Muscle layer of colon (tissue), 2 donors: ENCODE measurements around the gene ABTB2.

ENCODE experiments used
- H3K27ac ChIP-seq: one replicate; pipeline ENCODE4 v1.7.0; 2013; ENCODE audit warnings: low read depth, mild to moderate bottlenecking, low read length, moderate library complexity
- H3K27me3 ChIP-seq, 2 donors: one replicate each; pipeline ENCODE4 v1.7.0; 2013; ENCODE audit warnings: low read length in 2 of 2, mild to moderate bottlenecking in 2 of 2; ENCODE audit not compliant: insufficient read depth in 2 of 2, control insufficient read depth in 1 of 2
- H3K36me3 ChIP-seq: one replicate; pipeline ENCODE4 v1.7.0; 2013; ENCODE audit warnings: mild to moderate bottlenecking, low read length; ENCODE audit not compliant: insufficient read depth
- H3K4me1 ChIP-seq: one replicate; pipeline ENCODE4 v1.7.0; 2013; ENCODE audit warnings: mild to moderate bottlenecking, low read length; ENCODE audit not compliant: insufficient read depth
- H3K4me3 ChIP-seq, 2 donors: one replicate each; pipeline ENCODE4 v1.7.0; 2013; ENCODE audit warnings: low read length in 2 of 2, low read depth in 1 of 2, mild to moderate bottlenecking in 1 of 2, moderate library complexity in 1 of 2
- H3K9ac ChIP-seq: one replicate; pipeline ENCODE4 v1.7.0; 2013; ENCODE audit warnings: low read length
- H3K9me3 ChIP-seq: one replicate; pipeline ENCODE4 v1.7.0; 2013; ENCODE audit warnings: mild to moderate bottlenecking, low read length
- donor health status: abdominal sarcoma.
- donor health status: Adenocarcinoma of cecum.

The ABTB2 gene

DNA sequence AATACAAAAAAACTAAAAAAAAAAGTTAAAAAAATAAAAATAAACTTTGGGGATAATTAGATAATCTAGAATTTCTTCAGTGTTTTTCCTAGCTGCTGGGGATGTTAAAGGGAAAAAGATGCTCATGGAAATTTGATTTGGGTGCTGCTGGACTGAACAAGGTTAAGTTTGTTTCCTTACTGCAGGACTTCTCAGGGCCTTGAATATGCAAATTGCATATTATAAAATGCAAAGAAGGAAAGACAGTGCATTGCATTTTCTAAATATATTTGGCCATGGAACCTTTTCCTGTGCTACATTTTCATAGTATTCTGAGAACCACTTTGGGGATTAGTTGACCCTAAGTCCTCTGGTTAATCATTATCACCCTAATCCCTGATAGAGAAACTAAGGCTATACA is 79.6 kb downstream of the ABTB2 start:
- Histone ChIP-seq H3K36me3 (no peaks in the 10 kb centered on the region), H3K27me3 (no peaks in the 10 kb centered on the region), H3K27ac (no peak overlapping the region), H3K4me1 (peaks cover 19% of the 10 kb centered on the region), H3K9ac (no peak overlapping the region), H3K4me3 (no peak overlapping the region), H3K9me3 (no peaks in the 10 kb centered on the region)

DNA sequence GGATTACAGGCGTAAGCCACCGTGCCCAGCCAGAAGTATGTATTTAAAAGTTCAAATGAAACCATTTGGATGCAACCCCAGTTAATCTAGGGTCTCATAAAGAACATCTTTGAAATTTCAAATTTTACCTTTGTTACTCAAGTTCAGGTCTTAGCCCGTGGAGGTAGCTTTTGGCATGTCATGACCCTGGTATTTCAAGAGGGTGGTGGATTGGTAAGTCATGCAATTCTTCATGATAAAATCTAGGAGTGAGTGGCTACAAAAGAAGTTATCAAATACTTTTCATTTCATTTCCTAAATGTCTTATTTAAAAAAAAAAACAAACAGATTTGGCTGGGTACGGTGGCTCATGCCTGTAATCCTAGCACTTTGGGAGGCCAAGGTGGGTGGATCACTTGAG is 80.6 kb downstream of the ABTB2 start:
- Histone ChIP-seq H3K9me3 (no peaks in the 10 kb centered on the region), H3K4me1 (peaks cover 19% of the 10 kb centered on the region), H3K9ac (no peak overlapping the region), H3K27me3 (no peaks in the 10 kb centered on the region), H3K4me3 (no peak overlapping the region), H3K36me3 (no peaks in the 10 kb centered on the region), H3K27ac (no peak overlapping the region)

DNA sequence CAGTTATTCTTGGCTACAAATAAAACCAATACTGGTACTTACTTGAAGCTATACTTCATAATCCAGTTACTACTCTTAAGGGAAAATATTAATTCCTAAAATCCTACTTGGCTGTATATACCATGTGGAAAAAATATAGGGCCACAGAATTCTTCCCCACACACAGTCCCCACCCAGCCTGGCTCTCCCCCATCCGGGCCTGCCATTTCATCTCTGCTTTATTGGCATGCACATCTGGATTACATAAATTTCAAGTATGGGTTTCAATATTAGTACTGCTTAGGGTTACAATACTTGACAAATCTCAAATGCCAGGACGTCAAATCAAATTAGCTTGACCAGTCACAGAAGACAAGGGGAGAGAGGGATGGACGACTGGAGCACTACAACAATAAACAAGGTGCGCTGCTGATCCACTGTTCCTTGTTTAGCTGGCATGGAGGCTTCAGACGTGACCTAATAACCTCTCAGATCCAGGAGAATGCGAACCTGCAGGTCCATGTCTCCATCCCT is 81.4 kb downstream of the ABTB2 start:
- H3K9ac ChIP-seq = no peak overlapping the region
- peaks cover 19% of the 10 kb centered on the region for H3K4me1 ChIP-seq
- H3K27ac ChIP-seq = no peak overlapping the region
- H3K4me3 ChIP-seq = no peak overlapping the region
- H3K36me3 ChIP-seq = no peaks in the 10 kb centered on the region
- no peaks in the 10 kb centered on the region for H3K9me3 ChIP-seq
- no peaks in the 10 kb centered on the region for H3K27me3 ChIP-seq

DNA sequence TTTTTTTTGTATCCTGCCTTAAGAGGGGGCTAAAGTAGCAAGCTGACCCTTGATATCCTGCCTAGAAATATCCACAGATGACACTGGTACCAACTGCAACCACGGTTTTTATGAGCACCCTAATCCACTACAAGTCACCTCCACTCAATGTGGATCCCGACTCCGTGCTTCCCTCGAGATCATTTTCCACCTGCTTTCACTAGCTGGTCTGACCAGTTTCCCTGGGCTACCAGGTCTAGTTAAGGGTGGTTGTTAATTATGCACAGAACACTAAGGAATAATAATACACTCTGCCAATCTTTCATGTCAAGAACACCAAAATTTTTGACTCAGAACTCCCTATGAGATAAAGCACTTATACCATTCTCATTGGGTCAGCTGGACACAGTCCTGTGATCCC is 82.3 kb downstream of the ABTB2 start:
- Histone ChIP-seq H3K9me3 (no peaks in the 10 kb centered on the region), H3K27me3 (no peaks in the 10 kb centered on the region), H3K9ac (no peak overlapping the region), H3K4me1 (peaks cover 19% of the 10 kb centered on the region), H3K36me3 (no peaks in the 10 kb centered on the region), H3K27ac (no peak overlapping the region), H3K4me3 (no peak overlapping the region)

DNA sequence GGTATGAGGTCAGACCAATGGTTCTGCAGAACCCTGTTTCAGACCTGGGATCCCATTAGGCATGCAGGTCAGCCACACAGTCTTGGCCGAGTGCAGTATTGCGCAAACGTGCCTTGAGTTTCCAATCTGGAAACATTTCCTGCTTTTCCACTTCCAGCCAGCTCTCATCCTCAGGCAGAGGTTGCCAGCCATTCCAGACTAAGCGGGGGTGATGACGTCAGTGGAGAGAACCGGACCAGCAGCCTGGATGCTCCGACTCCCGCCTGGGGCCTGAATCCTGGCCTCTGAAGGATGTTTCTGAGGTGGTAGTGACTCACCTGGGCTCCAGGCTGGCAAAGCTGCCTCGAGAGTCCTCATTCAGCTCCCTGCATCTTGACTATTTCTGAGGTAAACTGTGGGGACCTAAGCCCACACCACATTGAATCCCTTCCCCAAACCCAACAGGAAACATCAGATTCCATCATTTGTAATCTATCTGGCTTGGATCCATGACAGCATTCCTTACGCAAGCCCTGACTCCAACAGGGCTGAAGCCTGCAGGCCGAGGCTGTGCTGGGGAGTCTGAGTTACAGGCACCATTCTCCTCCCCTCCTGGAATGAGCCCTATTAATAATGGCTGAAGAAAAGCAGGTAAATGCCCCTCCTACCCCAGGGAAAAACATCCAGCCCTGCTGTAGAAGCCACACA is 83.0 kb downstream of the ABTB2 start:
- Histone ChIP-seq H3K27me3 (no peaks in the 10 kb centered on the region), H3K9me3 (no peaks in the 10 kb centered on the region), H3K27ac (peak overlapping the region; percentile 34), H3K36me3 (no peaks in the 10 kb centered on the region), H3K4me1 (peaks cover 19% of the 10 kb centered on the region), H3K4me3 (no peak overlapping the region), H3K9ac (no peak overlapping the region)

DNA sequence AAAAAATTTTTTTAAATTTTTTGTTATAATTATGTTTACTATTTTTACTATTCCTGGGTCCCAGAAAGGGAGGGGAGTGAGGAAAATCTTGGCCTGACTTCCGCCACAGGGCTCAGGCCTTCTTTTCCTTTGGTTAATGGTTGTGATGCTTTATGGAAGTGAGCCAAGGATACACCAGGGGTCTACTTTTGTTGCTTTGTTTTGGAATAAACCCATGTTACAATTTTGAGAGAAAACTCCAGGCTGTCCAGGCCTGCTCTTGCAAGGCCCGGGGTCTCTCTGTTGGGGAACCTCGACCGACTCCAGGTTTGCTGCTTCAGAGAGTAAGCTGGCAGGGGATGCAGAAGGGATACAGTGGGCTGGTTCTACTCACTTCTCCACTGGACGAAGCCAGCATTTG is 84.7 kb downstream of the ABTB2 start:
- H3K27ac ChIP-seq = no peak overlapping the region
- H3K9ac ChIP-seq = no peak overlapping the region
- H3K27me3 ChIP-seq = no peaks in the 10 kb centered on the region

DNA sequence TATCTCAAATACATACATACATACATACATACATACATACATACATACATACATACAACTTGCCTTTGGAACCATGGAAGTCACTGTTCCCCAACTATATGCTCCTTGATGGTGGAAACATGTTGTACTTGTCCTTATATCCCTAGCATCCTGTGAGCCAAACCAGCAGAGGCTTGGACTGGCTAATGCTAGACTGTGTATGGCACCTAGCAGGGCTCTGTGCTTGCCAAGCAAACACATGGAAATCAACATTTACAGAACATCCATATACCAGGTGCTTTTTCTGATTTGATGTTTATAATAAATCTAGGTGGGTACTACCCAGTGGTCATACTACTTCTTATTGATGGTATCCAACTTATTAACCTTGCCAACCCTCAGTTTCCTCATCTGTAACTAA is 86.1 kb downstream of the ABTB2 start:
- Histone ChIP-seq H3K4me1 (peaks cover 11% of the 10 kb centered on the region), H3K36me3 (no peaks in the 10 kb centered on the region), H3K9me3 (no peaks in the 10 kb centered on the region), H3K9ac (no peak overlapping the region), H3K4me3 (no peak overlapping the region), H3K27ac (no peak overlapping the region), H3K27me3 (no peaks in the 10 kb centered on the region)

More for the DNA sequence above, 84.7 kb downstream of the ABTB2 start:
- H3K9me3 ChIP-seq = no peaks in the 10 kb centered on the region
- peaks cover 11% of the 10 kb centered on the region for H3K4me1 ChIP-seq
- H3K36me3 ChIP-seq = no peaks in the 10 kb centered on the region
- H3K4me3 ChIP-seq = no peak overlapping the region

DNA sequence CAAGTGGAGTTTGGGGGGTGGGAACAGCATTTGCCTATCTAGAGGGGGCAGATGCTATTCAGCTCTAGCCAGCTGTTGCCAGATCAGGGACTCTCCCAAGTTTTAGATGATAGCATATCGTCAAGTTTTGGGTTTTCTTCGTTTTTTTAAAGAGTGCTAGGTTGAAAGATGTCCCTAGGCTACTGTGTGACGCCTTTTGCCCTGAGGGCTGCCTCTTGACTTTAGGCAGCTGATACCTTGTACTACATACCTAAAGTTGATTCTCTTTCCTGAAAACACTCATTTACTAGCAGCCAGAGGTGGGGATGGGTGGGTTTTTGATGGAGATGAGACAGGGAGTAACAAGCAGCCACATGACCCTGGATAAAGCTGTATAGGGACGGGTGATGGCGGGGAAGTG is 87.1 kb downstream of the ABTB2 start:
- Histone ChIP-seq H3K27me3 (no peaks in the 10 kb centered on the region), H3K4me1 (peaks cover 15% of the 10 kb centered on the region), H3K9ac (no peak overlapping the region), H3K9me3 (no peaks in the 10 kb centered on the region), H3K27ac (no peak overlapping the region), H3K4me3 (no peak overlapping the region), H3K36me3 (no peaks in the 10 kb centered on the region)

DNA sequence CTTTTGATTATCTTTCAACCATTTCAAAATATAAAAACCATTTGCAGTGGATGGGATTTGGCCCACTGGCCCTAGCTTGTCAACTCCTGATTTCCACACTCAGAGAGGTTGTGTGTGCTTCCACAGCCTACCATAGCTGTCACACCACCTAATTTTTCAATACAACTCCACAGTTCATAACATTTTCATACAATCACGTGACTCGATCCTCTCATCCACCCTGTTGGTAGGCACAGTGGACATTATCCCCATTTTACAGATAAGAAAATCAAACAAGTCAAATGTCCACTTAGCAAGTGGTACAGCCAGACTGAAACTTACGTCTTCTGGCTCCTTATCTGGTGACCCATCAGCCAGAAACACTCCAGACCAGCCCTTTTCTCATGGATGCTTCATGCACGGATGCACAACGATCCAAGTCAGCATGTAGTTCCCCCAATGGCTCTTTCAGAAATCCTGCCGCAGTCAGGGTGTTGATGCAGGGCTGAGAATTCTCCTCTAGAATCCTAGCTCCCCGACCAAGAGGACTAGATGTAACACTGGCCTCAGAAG is 88.0 kb downstream of the ABTB2 start:
- no peaks in the 10 kb centered on the region for H3K27me3 ChIP-seq

DNA sequence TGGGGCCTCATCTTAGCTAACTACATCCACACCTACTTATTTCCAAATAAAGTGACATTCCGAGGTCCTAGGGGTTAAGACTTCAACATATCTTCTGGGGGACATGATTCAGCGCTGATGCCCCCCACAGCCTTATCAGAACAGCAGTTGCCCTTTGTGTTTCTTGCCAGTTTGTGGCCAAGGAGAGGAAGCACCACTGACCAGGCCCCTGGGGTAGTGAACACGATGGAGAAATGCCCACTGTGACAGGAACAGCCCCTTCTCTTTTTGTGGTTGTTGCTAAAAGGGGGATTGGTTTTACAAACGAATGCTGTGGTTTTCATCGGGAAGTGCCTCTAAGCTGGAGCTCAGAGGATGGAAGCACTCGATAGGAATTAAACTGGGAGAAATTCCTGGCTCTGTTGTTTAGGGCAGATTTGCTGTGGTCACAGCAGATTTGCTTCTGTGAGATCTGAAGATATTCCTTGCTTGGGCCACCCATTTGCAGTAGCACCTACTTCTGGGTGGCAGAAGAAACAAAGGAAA is 88.8 kb downstream of the ABTB2 start:
- Histone ChIP-seq H3K4me3 (no peak overlapping the region), H3K9me3 (no peaks in the 10 kb centered on the region), H3K27me3 (no peaks in the 10 kb centered on the region), H3K4me1 (peaks cover 4% of the 10 kb centered on the region), H3K36me3 (no peaks in the 10 kb centered on the region), H3K9ac (no peak overlapping the region), H3K27ac (no peak overlapping the region)

More for the DNA sequence above, 88.0 kb downstream of the ABTB2 start:
- H3K9ac ChIP-seq = no peak overlapping the region
- no peak overlapping the region for H3K4me3 ChIP-seq
- no peak overlapping the region for H3K27ac ChIP-seq
- H3K4me1 ChIP-seq = peaks cover 9% of the 10 kb centered on the region
- no peaks in the 10 kb centered on the region for H3K9me3 ChIP-seq
- no peaks in the 10 kb centered on the region for H3K36me3 ChIP-seq

DNA sequence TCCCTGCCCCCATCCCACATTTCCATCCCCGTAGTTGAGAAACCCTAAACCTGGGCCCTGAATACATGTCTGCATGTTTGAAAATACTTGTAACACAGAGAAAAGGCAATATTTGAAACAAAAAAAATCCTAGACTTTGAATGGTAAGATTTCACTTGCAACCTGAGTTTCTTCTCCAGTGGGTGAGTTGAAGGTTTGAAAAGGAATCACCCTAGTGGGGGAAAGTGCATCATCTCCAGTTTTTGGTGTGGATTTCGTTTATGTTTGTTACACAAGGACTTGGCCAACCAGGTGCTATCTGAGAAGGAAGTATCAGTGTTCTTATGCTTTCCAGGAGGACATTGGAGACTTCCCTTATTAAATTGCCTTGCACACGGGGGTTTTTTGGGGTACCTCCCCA is 90.4 kb downstream of the ABTB2 start:
- Histone ChIP-seq H3K4me1 (peaks cover 13% of the 10 kb centered on the region), H3K27me3 (no peaks in the 10 kb centered on the region), H3K4me3 (no peak overlapping the region), H3K27ac (no peak overlapping the region), H3K36me3 (no peaks in the 10 kb centered on the region), H3K9ac (no peak overlapping the region), H3K9me3 (no peaks in the 10 kb centered on the region)

DNA sequence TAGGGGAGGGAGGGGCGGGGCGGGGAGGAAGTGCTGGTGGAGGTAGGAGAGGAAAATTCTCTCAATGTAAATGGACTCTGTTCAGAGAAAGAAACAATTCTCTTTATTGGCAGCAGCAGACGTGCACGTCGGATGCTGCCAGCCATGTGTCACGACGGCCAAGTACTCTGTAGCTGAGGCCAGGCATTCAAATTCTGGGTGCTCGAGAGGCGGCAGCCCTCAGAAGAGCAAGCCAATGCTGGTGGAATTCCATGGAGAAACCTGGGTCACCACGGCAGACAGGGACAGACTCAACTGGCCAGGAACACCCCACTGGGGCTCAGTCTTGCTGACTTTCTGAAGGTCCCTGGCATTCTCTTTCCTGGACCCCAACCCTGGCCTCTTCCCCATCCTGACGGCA is 90.8 kb downstream of the ABTB2 start:
- no peak overlapping the region for H3K9ac ChIP-seq
- H3K4me1 ChIP-seq = peaks cover 13% of the 10 kb centered on the region
- H3K9me3 ChIP-seq = no peaks in the 10 kb centered on the region
- H3K27me3 ChIP-seq = no peaks in the 10 kb centered on the region
- H3K4me3 ChIP-seq = no peak overlapping the region
- H3K36me3 ChIP-seq = no peaks in the 10 kb centered on the region
- H3K27ac ChIP-seq = no peak overlapping the region
